HepG2 (cell line): ENCODE measurements around the gene UAP1L1. TPM values are rescaled to one million over a fixed set of nuclear protein-coding genes. Genes with fewer than 3 reads are reported as not detected.

ENCODE experiments used
- BORCS8-MEF2B ChIP-seq: sonication (generic); formaldehyde crosslinking; IDR thresholded peaks from 2 replicates; pipeline ENCODE4 v1.8.0; 2022; ENCODE audit warnings: mild to moderate bottlenecking, missing genetic modification reagents
- CBX2 ChIP-seq, 2 experiments: fragments of 200-600 bp in 1 of 2; sonication (generic); formaldehyde crosslinking in 1 of 2; IDR thresholded peaks; 2 replicates each; pipeline versions ENCODE4 v1.7.0 to v1.8.1; 2018 to 2022; ENCODE audit warnings: low read depth in 2 of 2, low read length in 1 of 2, mild to moderate bottlenecking in 1 of 2, missing genetic modification reagents in 1 of 2
- CBX5 ChIP-seq: sonication (generic); formaldehyde crosslinking; IDR thresholded peaks from 2 replicates; pipeline ENCODE4 v1.4.0; 2020; ENCODE audit warnings: missing genetic modification reagents, borderline replicate concordance
- CENPT ChIP-seq: sonication (generic); formaldehyde crosslinking; IDR thresholded peaks from 2 replicates; pipeline ENCODE4 v1.8.0; 2022; ENCODE audit warnings: low read depth, mild to moderate bottlenecking, moderate library complexity, missing genetic modification reagents
- CSRNP1 ChIP-seq: sonication (generic); formaldehyde crosslinking; IDR thresholded peaks from 2 replicates; pipeline ENCODE4 v1.8.1; 2023; ENCODE audit warnings: mild to moderate bottlenecking, missing genetic modification reagents
- DNMT1 ChIP-seq: sonication (generic); formaldehyde crosslinking; IDR thresholded peaks from 2 replicates; pipeline ENCODE4 v1.5.1; 2020; ENCODE audit warnings: mild to moderate bottlenecking, missing genetic modification reagents
- FIP1L1 ChIP-seq: fragments of 200-400 bp; formaldehyde crosslinking; IDR thresholded peaks from 2 replicates; pipeline ENCODE4 v1.6.1; 2018; ENCODE audit warnings: low read depth, mild to moderate bottlenecking, low read length, moderate library complexity, borderline replicate concordance; ENCODE audit not compliant: insufficient read depth
- FOXA3 ChIP-seq: IDR thresholded peaks from 2 replicates; pipeline ENCODE4 v1.6.1; 2016; ENCODE audit warnings: missing genetic modification reagents, missing compliant biosample characterization
- GTF3A ChIP-seq: sonication (generic); formaldehyde crosslinking; conservative IDR thresholded peaks from 2 replicates; pipeline ENCODE4 v1.4.0; 2020; ENCODE audit warnings: mild to moderate bottlenecking, missing genetic modification reagents
- HDAC6 ChIP-seq: fragments of 200-600 bp; sonication (generic); IDR thresholded peaks from 2 replicates; pipeline ENCODE4 v1.7.0; 2017; ENCODE audit warnings: mild to moderate bottlenecking, antibody characterized with exemption, low read length, low read depth
- KMT2A ChIP-seq: sonication (generic); formaldehyde crosslinking; IDR thresholded peaks from 2 replicates; pipeline ENCODE4 v1.4.0; 2020; ENCODE audit warnings: missing genetic modification reagents
- MED1 ChIP-seq: sonication (generic); formaldehyde crosslinking; IDR thresholded peaks from 2 replicates; pipeline ENCODE4 v1.4.0; 2020; ENCODE audit warnings: missing genetic modification reagents
- SRSF9 ChIP-seq: fragments of 200-400 bp; formaldehyde crosslinking; IDR thresholded peaks from 2 replicates; pipeline ENCODE4 v1.6.1; 2018; ENCODE audit warnings: borderline replicate concordance, mild to moderate bottlenecking, low read depth, low read length; ENCODE audit not compliant: insufficient read depth, poor library complexity, severe bottlenecking
- TEAD2 ChIP-seq: sonication (generic); formaldehyde crosslinking; IDR thresholded peaks from 2 replicates; pipeline ENCODE4 v1.9.0; 2021; ENCODE audit warnings: missing genetic modification reagents
- ZNF281 ChIP-seq: sonication (generic); formaldehyde crosslinking; IDR thresholded peaks from 2 replicates; pipeline ENCODE4 v1.4.0; 2020; ENCODE audit warnings: missing genetic modification reagents, borderline replicate concordance
- ZNF333 ChIP-seq: sonication (generic); formaldehyde crosslinking; IDR thresholded peaks from 2 replicates; pipeline ENCODE4 v1.4.0; 2020; ENCODE audit warnings: mild to moderate bottlenecking, missing genetic modification reagents, borderline replicate concordance
- ZSCAN12 ChIP-seq: sonication (generic); formaldehyde crosslinking; IDR thresholded peaks from 2 replicates; pipeline ENCODE4 v1.9.0; 2021; ENCODE audit warnings: mild to moderate bottlenecking, missing genetic modification reagents
- polyA plus RNA-seq, 8 experiments: library from polyadenylated mRNA; depleted of rRNA in 3 of 8; stranded (reverse) in 7 of 8; unstranded in 1 of 8; fragments of >200 nt; fragmentation: Illumina TruSeq in 4 of 8; extraction: Trizol in 4 of 8; gene quantifications; 2 replicates each; pipeline versions ENCODE4 v1.2.1 to v1.2.3, GENCODE V29; 2011 to 2016; ENCODE audit warnings: low read depth in 4 of 8, missing spikeins in 1 of 8, mixed read lengths in 1 of 8; ENCODE audit not compliant: insufficient read depth in 1 of 8
- total RNA-seq, 5 experiments: library from RNA; depleted of rRNA; stranded (reverse); fragments of >200 nt; fragmentation: Illumina TruSeq; extraction: Trizol; gene quantifications; 2 replicates each; pipeline ENCODE4 v1.2.3, GENCODE V29; 2016; ENCODE audit warnings: low read depth in 1 of 5
- TF ChIP-seq, protein P1 (sequence below): sonication (generic); formaldehyde crosslinking; IDR thresholded peaks from 2 replicates; pipeline ENCODE4 v1.8.1; 2023; ENCODE audit warnings: missing genetic modification reagents, inconsistent platforms, borderline replicate concordance
- TF ChIP-seq, protein P2 (sequence below): sonication (generic); formaldehyde crosslinking; IDR thresholded peaks from 2 replicates; pipeline ENCODE4 v1.5.0; 2020; ENCODE audit warnings: mild to moderate bottlenecking, missing genetic modification reagents
- TF ChIP-seq, protein P3 (sequence below): sonication (generic); formaldehyde crosslinking; IDR thresholded peaks from 2 replicates; pipeline ENCODE4 v1.4.0; 2020; ENCODE audit warnings: missing genetic modification reagents

The UAP1L1 gene
- total and polyA plus RNA-seq, 2 of the 13 experiments (the other 11 are each of a cell fraction or from before 2014, with no cell fraction given) = 5.4 to 6.4 TPM

DNA sequence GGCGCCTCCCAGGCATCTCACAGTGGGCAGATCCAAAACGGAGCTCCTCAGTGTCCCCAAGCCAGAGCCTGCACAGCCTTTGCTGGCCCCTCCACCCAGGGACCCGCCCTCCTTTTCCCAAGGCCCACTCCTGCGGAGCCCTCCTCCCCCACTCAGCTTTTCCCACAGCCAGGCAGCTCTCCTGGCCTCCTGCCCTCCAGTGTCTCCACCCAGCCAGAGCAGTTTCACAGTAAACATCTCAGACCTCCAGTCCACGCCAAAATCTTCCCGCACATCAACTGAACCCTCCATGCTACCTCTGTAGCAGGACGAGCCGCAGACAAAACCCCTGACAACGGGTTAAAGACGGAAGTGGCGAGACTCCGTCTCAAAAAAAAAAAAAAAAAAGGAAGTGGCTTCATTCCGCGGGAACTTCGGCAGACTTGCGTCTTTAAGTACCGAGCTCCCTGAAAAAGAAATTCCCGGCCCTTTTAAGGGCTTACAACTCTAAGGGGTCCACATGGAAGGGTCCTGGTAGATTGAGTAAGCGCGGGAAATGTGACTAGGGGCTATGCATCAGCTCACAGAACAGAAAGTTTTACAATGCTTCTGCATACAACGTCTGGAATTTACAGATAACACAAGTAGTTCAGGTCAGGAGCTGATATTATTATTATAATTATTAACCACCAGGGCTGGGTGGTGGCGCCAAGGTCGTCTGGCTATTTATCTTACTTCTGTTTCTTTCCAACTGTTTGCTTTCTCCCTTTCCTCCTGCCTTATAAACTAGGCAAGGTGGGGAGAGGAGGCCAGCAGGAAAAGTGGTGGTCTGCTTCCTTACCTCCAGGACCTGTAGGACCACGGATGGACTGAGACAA is 50.2 kb downstream of the UAP1L1 start (continued):
- 0 out of 2 replicates have a peak, but pooled peaks have one; percentile 32 for TF ChIP-seq ZNF281 (CRISPR knock-in tag)
- no peak for TF ChIP-seq ZSCAN12 (CRISPR knock-in tag)
- TF ChIP-seq, protein P1, sequence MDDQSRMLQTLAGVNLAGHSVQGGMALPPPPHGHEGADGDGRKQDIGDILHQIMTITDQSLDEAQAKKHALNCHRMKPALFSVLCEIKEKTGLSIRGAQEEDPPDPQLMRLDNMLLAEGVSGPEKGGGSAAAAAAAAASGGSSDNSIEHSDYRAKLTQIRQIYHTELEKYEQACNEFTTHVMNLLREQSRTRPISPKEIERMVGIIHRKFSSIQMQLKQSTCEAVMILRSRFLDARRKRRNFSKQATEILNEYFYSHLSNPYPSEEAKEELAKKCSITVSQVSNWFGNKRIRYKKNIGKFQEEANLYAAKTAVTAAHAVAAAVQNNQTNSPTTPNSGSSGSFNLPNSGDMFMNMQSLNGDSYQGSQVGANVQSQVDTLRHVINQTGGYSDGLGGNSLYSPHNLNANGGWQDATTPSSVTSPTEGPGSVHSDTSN (CRISPR knock-in tag) = no peak
- TF ChIP-seq CSRNP1 (CRISPR knock-in tag) = no peak
- TF ChIP-seq FOXA3 (CRISPR knock-in tag) = no peak
- no peak for TF ChIP-seq CBX5
- TF ChIP-seq KMT2A (CRISPR knock-in tag) = 0 out of 2 replicates have a peak, but pooled peaks have one; percentile 23
- no peak for TF ChIP-seq CENPT (CRISPR knock-in tag)
- TF ChIP-seq BORCS8-MEF2B = 0 out of 2 replicates have a peak, but pooled peaks have one; percentile 36
- TF ChIP-seq, protein P2, sequence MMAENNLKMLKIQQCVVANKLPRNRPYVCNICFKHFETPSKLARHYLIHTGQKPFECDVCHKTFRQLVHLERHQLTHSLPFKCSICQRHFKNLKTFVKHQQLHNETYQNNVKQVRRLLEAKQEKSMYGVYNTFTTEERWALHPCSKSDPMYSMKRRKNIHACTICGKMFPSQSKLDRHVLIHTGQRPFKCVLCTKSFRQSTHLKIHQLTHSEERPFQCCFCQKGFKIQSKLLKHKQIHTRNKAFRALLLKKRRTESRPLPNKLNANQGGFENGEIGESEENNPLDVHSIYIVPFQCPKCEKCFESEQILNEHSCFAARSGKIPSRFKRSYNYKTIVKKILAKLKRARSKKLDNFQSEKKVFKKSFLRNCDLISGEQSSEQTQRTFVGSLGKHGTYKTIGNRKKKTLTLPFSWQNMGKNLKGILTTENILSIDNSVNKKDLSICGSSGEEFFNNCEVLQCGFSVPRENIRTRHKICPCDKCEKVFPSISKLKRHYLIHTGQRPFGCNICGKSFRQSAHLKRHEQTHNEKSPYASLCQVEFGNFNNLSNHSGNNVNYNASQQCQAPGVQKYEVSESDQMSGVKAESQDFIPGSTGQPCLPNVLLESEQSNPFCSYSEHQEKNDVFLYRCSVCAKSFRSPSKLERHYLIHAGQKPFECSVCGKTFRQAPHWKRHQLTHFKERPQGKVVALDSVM = no peak
- 0 out of 2 replicates have a peak, but pooled peaks have one; percentile 13 for TF ChIP-seq GTF3A (CRISPR knock-in tag)
- TF ChIP-seq MED1 = no peak
- no peak for TF ChIP-seq FIP1L1
- no peak for TF ChIP-seq TEAD2 (CRISPR knock-in tag)
- TF ChIP-seq DNMT1 = no peak
- no peak for TF ChIP-seq SRSF9
- no peak for TF ChIP-seq ZNF333
- TF ChIP-seq CBX2 (IDR thresholded peaks at IDR 0.05; ENCODE audit: low read depth, low read length) = no peak
- TF ChIP-seq CBX2 (CRISPR knock-in tag; IDR thresholded peaks at IDR 0.05; ENCODE audit: low read depth) = no peak
- TF ChIP-seq HDAC6 = no peak
- TF ChIP-seq, protein P3, sequence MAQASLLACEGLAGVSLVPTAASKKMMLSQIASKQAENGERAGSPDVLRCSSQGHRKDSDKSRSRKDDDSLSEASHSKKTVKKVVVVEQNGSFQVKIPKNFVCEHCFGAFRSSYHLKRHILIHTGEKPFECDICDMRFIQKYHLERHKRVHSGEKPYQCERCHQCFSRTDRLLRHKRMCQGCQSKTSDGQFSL (CRISPR knock-in tag) = no peak
